Activated T-helper 2 cell treated with anti-CD3 and anti-CD28 coated beads, Interferon-gamma antibody, Interleukin-2, Interleukin-4, amounts not matched to agents 10 μg/mL and 5 μg/mL and 100 μg/mL, durations not matched to agents 14 hours and 24 hours and 36 hours (primary cell): ENCODE data around the gene ELP6. TPM values are rescaled to one million over a fixed set of nuclear protein-coding genes. Genes with fewer than 3 reads are reported as not detected.
"Not testable (repeated sequence)": the region's sequence is repeated elsewhere in the genome, so short reads cannot be mapped to it uniquely, and the experiment has no call there.

Experiments used
- DNase-seq: peaks from one replicate; pipeline ENCODE4 v3.0.0; 2021; ENCODE audit warnings: low spot score
- H3K27ac Mint-ChIP-seq: one replicate; pipeline ENCODE4 v1.8.0; 2021; ENCODE audit warnings: mixed read lengths
- H3K27me3 Mint-ChIP-seq: one replicate; pipeline ENCODE4 v1.8.0; 2021; ENCODE audit warnings: low read depth, mixed read lengths
- H3K36me3 Mint-ChIP-seq: one replicate; pipeline ENCODE4 v1.8.0; 2021; ENCODE audit warnings: low read depth, mixed read lengths
- H3K4me1 Mint-ChIP-seq: one replicate; pipeline ENCODE4 v1.8.0; 2021; ENCODE audit warnings: low read depth, mixed read lengths
- H3K4me3 Mint-ChIP-seq: one replicate; pipeline ENCODE4 v1.8.0; 2021; ENCODE audit warnings: low read depth, mild to moderate bottlenecking, moderate library complexity, mixed read lengths
- H3K9me3 Mint-ChIP-seq: one replicate; pipeline ENCODE4 v1.8.0; 2021; ENCODE audit warnings: mixed read lengths
- intact Hi-C: fragments of 100-400 bp; cut with micrococcal nuclease; formaldehyde crosslinking; loops from one replicate; pipeline ENCODE4 v1.15.1; 2023
- total RNA-seq: library from RNA; stranded (reverse); gene quantifications from 2 replicates; pipeline ENCODE4 v1.2.3, GENCODE V29; 2022

Gene ELP6
- total RNA-seq, 1 donor from 2014 or later: 44.0 TPM

GRCh38 chr3:47475570-47476329 is 37.8 kb downstream of the ELP6 start, which contains the start of gene SCAP:
Gene SCAP (minus strand): TSS chr3:47475941. CDS start chr3:47442993, 32,948 bp downstream.
- peaks cover 17% of the 10 kb centered on the region for H3K4me1 Mint-ChIP-seq
- peaks cover 4% of the 10 kb centered on the region for H3K36me3 Mint-ChIP-seq
- intact Hi-C loops: loop anchor here (1.0 to 2.0 kb wide), 3 partner anchors 38 to 95 kb away; partner anchors contain the start of genes ELP6 and PTPN23
- DNase-seq: peak; percentile 92
- no peaks in the 10 kb centered on the region for H3K9me3 Mint-ChIP-seq
- H3K4me3 Mint-ChIP-seq: peak within 1 kb of the TSS; percentile 99
- H3K27ac Mint-ChIP-seq: peak within 1 kb of the TSS; percentile 94
- H3K27me3 Mint-ChIP-seq: no peaks in the 10 kb centered on the region

GRCh38 chr3:47475029-47475569 is 38.4 kb downstream of the ELP6 start:
- intact Hi-C loops: loop anchor here (1.0 to 2.0 kb wide), 2 partner anchors 54 to 94 kb away; partner anchors contain the start of gene PTPN23
- Mint-ChIP-seq H3K4me1 (peaks cover 19% of the 10 kb centered on the region), H3K9me3 (no peaks in the 10 kb centered on the region), H3K36me3 (peaks cover 6% of the 10 kb centered on the region), H3K4me3 (peak overlapping the region; percentile 99), H3K27ac (peak overlapping the region; percentile 94), H3K27me3 (no peaks in the 10 kb centered on the region)
- DNase-seq: no peak

- intact Hi-C loops: no loop called here
- H3K4me1 Mint-ChIP-seq: peaks cover 19% of the 10 kb centered on the region
- no peaks in the 10 kb centered on the region for H3K27me3 Mint-ChIP-seq
- H3K9me3 Mint-ChIP-seq: no peaks in the 10 kb centered on the region
- no peak for DNase-seq
- no peak overlapping the region for H3K27ac Mint-ChIP-seq
- peaks cover 21% of the 10 kb centered on the region for H3K36me3 Mint-ChIP-seq
- peak overlapping the region; percentile 67 for H3K4me3 Mint-ChIP-seq
Measured at GRCh38 chr3:47473391-47473790, 40.1 kb downstream of the ELP6 start.

GRCh38 chr3:47469616-47470015 is 43.9 kb downstream of the ELP6 start:
- Mint-ChIP-seq H3K36me3 (peaks cover 45% of the 10 kb centered on the region), H3K9me3 (peaks cover 7% of the 10 kb centered on the region), H3K27me3 (no peaks in the 10 kb centered on the region), H3K4me1 (peaks cover 18% of the 10 kb centered on the region), H3K27ac (no peak overlapping the region), H3K4me3 (no peak overlapping the region)
- no peak for DNase-seq
- intact Hi-C loops: no loop called here

DNA sequence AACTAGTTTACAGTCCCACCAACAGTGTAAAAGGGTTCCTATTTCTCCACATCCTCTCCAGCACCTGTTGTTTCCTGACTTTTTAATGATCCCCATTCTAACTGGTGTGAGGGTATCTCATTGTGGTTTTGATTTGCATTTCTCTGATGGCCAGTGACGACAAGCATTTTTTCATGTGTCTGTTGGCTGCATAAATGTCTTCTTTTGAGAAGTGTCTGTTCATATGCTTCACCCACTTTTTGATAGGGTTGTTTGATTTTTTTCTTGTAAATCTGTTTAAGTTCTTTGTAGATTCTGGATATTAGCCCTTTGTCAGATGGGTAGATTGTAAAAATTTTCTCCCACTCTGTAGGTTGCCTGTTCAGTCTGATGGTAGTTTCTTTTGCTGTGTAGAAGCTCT is 45.2 kb downstream of the ELP6 start:
- H3K27ac Mint-ChIP-seq, H3K9me3 Mint-ChIP-seq, H3K4me3 Mint-ChIP-seq, intact Hi-C loops, H3K27me3 Mint-ChIP-seq, DNase-seq: not testable (repeated sequence)
- H3K4me1 Mint-ChIP-seq: peaks cover 13% of the 10 kb centered on the region
- H3K36me3 Mint-ChIP-seq: peaks cover 49% of the 10 kb centered on the region

- DNase-seq: no peak
- Mint-ChIP-seq H3K4me1 (peaks cover 18% of the 10 kb centered on the region), H3K27me3 (no peaks in the 10 kb centered on the region), H3K4me3 (no peak overlapping the region), H3K36me3 (peaks cover 50% of the 10 kb centered on the region), H3K27ac (no peak overlapping the region), H3K9me3 (peaks cover 11% of the 10 kb centered on the region)
- intact Hi-C loops: no loop called here
Measured at GRCh38 chr3:47464588-47464987, 48.9 kb downstream of the ELP6 start.

DNA sequence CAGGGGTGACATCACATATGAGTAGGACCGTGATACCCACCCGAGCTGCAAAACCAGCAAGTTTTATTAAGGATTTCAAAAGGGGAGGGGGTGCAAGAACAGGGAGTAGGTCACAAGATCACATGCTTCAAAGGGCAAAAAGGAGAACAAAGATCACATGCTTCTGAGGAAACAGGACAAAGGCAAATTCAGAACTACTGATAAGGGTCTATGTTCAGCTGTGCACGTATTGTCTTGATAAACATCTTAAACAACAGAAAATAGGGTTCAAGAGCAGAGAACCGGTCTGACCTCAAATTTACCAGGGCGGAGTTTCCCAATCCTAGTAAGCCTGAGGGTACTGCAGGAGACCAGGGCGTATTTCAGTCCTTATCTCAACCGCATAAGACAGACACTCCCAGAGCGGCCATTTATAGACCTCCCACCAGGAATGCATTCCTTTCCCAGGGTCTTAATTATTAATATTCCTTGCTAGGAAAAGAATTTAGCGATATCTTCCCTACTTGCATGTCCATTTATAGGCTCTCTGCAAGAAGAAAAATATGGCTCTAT is 53.9 kb downstream of the ELP6 start:
- H3K4me3 Mint-ChIP-seq, H3K27ac Mint-ChIP-seq, H3K27me3 Mint-ChIP-seq, DNase-seq, intact Hi-C loops: not testable (repeated sequence)
- H3K9me3 Mint-ChIP-seq: peaks cover 10% of the 10 kb centered on the region
- peaks cover 17% of the 10 kb centered on the region for H3K36me3 Mint-ChIP-seq
- peaks cover 11% of the 10 kb centered on the region for H3K4me1 Mint-ChIP-seq

DNA sequence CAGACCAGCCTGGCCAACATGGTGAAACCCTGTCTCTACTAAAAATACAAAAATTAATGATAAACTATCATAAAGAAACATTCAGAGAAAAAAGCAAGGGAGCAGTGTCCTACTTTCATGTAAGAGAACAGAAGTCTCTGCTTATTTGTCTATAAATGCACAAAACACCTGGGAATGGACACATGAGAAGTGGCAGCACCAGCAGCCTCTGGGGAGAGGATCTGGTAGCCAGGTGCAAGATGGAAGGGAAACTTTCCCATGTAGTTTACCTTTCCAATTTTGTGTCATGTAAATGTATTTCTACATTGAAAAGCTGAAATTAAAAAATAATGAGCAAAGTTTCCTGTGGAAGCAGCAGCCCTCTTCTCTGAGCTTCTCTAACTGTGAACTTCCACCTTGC is 56.5 kb downstream of the ELP6 start:
- H3K27me3 Mint-ChIP-seq: no peaks in the 10 kb centered on the region
- no peak overlapping the region for H3K27ac Mint-ChIP-seq
- peaks cover 11% of the 10 kb centered on the region for H3K9me3 Mint-ChIP-seq
- H3K4me3 Mint-ChIP-seq: no peak overlapping the region
- intact Hi-C loops: no loop called here
- H3K4me1 Mint-ChIP-seq: peaks cover under 1% of the 10 kb centered on the region
- no peak for DNase-seq
- H3K36me3 Mint-ChIP-seq: peaks cover 23% of the 10 kb centered on the region

- H3K4me3 Mint-ChIP-seq: no peak overlapping the region
Measured at GRCh38 chr3:47455806-47456452, 57.6 kb downstream of the ELP6 start.

DNA sequence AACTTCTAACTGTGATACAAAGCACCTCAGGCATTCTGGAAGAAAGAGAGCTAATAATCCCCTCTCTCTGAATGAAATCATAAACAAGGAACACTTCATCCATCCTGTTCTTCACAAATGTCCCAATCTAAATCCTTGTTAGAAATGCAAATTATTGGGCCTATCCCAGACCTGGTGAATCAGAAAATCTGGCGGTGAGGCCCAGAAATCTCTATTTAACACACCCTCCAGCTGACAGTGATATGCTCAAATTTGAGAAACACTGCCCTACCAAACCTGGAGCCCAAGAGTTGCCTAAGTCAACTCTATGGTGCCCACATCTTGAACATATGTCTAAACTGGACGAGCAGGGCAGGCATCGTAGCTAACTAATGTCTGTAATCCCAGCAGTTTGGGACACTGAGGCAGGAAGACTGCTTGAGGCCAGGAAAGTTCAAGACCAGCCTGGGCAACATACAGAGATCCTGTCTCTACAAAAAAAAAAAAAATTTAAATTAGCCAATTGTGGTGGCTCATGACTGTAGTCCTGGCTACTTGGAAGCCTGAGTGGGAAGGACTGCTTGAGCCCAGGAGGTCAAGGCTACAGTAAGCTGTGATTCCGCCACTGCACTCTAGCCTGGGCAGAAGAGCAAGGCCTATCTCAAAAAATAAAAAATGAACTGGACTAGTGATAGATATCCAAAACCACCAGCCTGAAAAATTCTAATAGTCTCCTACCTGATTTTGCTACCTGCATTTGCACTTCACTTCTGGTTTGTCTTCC is 60.9 kb downstream of the ELP6 start:
- Mint-ChIP-seq H3K4me3 (no peak overlapping the region), H3K9me3 (peaks cover 15% of the 10 kb centered on the region), H3K27me3 (no peaks in the 10 kb centered on the region), H3K27ac (no peak overlapping the region), H3K4me1 (no peaks in the 10 kb centered on the region), H3K36me3 (peaks cover 30% of the 10 kb centered on the region)
- no peak for DNase-seq
- intact Hi-C loops: no loop called here

More at GRCh38 chr3:47455806-47456452, 57.6 kb downstream of the ELP6 start:
- Mint-ChIP-seq H3K27me3 (no peaks in the 10 kb centered on the region), H3K4me1 (no peaks in the 10 kb centered on the region), H3K36me3 (peaks cover 24% of the 10 kb centered on the region), H3K9me3 (peaks cover 15% of the 10 kb centered on the region), H3K27ac (no peak overlapping the region)
- no peak for DNase-seq
- intact Hi-C loops: no loop called here
